Stimulated activated naive CD8-positive, alpha-beta T cell treated with anti-CD3 and anti-CD28 coated beads, Interleukin-15, Interleukin-2, amounts not matched to agents 100 ng/mL and 50 ng/mL, for 24 hours (primary cell): Measurements from ENCODE around the gene SERP2.
"Not testable (repeated sequence)": the region's sequence is repeated elsewhere in the genome, so short reads cannot be mapped to it uniquely, and the experiment has no call there.

ENCODE experiments used
- H3K27ac Mint-ChIP-seq: one replicate; pipeline ENCODE4 v1.8.0; 2021; ENCODE audit warnings: mild to moderate bottlenecking, mixed read lengths
- H3K27me3 Mint-ChIP-seq: one replicate; pipeline ENCODE4 v1.8.0; 2021; ENCODE audit warnings: mixed read lengths
- H3K36me3 Mint-ChIP-seq: one replicate; pipeline ENCODE4 v1.8.0; 2021; ENCODE audit warnings: low read depth, mixed read lengths
- H3K4me1 Mint-ChIP-seq: one replicate; pipeline ENCODE4 v1.8.0; 2021; ENCODE audit warnings: low read depth, mixed read lengths
- H3K4me3 Mint-ChIP-seq: one replicate; pipeline ENCODE4 v1.8.0; 2021; ENCODE audit warnings: mild to moderate bottlenecking, mixed read lengths
- H3K9me3 Mint-ChIP-seq: one replicate; pipeline ENCODE4 v1.8.0; 2021; ENCODE audit warnings: mixed read lengths

The SERP2 gene

GRCh38 chr13:44373601-44374347, at the start of gene SERP2:
Gene SERP2, plus strand, starts transcription at chr13:44373824. Its CDS starts 202 bp downstream, at chr13:44374026.
- Mint-ChIP-seq H3K4me1 (peaks cover 8% of the 10 kb centered on the region), H3K9me3 (no peaks in the 10 kb centered on the region), H3K4me3 (peak within 1 kb of the TSS; percentile 55), H3K27ac (no peak within 1 kb of the TSS), H3K27me3 (peaks cover 36% of the 10 kb centered on the region), H3K36me3 (no peaks in the 10 kb centered on the region)

- no peaks in the 10 kb centered on the region for H3K27me3 Mint-ChIP-seq
- H3K27ac Mint-ChIP-seq = no peak overlapping the region
- H3K4me3 Mint-ChIP-seq = no peak overlapping the region
- H3K36me3 Mint-ChIP-seq = no peaks in the 10 kb centered on the region
- H3K9me3 Mint-ChIP-seq = no peaks in the 10 kb centered on the region
- peaks cover 8% of the 10 kb centered on the region for H3K4me1 Mint-ChIP-seq
Observed at GRCh38 chr13:44326961-44327360, 46.7 kb upstream of the SERP2 start.

- H3K4me1 Mint-ChIP-seq, H3K9me3 Mint-ChIP-seq, H3K36me3 Mint-ChIP-seq, H3K27ac Mint-ChIP-seq, H3K4me3 Mint-ChIP-seq, H3K27me3 Mint-ChIP-seq: not testable (repeated sequence)
Observed at GRCh38 chr13:44329041-44329440, 44.6 kb upstream of the SERP2 start.

- no peaks in the 10 kb centered on the region for H3K27me3 Mint-ChIP-seq
- no peaks in the 10 kb centered on the region for H3K9me3 Mint-ChIP-seq
- no peaks in the 10 kb centered on the region for H3K36me3 Mint-ChIP-seq
- H3K4me3 Mint-ChIP-seq = no peak overlapping the region
- H3K27ac Mint-ChIP-seq = no peak overlapping the region
- H3K4me1 Mint-ChIP-seq = peaks cover 8% of the 10 kb centered on the region
Observed at GRCh38 chr13:44329909-44330545, 43.6 kb upstream of the SERP2 start.

GRCh38 chr13:44331446-44331845, 42.2 kb upstream of the SERP2 start:
- Mint-ChIP-seq H3K4me1 (peaks cover 8% of the 10 kb centered on the region), H3K9me3 (no peaks in the 10 kb centered on the region), H3K36me3 (no peaks in the 10 kb centered on the region), H3K27ac (peak overlapping the region; percentile 22), H3K4me3 (no peak overlapping the region), H3K27me3 (no peaks in the 10 kb centered on the region)

- Mint-ChIP-seq H3K4me1 (peaks cover 8% of the 10 kb centered on the region), H3K27ac (no peak overlapping the region), H3K9me3 (no peaks in the 10 kb centered on the region), H3K27me3 (no peaks in the 10 kb centered on the region), H3K36me3 (no peaks in the 10 kb centered on the region), H3K4me3 (no peak overlapping the region)
Observed at GRCh38 chr13:44331912-44332851, 41.4 kb upstream of the SERP2 start.

- no peaks in the 10 kb centered on the region for H3K9me3 Mint-ChIP-seq
- H3K4me3 Mint-ChIP-seq = no peak overlapping the region
- no peaks in the 10 kb centered on the region for H3K27me3 Mint-ChIP-seq
- H3K36me3 Mint-ChIP-seq = no peaks in the 10 kb centered on the region
- no peak overlapping the region for H3K27ac Mint-ChIP-seq
- H3K4me1 Mint-ChIP-seq = peaks cover 8% of the 10 kb centered on the region
Observed at GRCh38 chr13:44333950-44334655, 39.5 kb upstream of the SERP2 start.

GRCh38 chr13:44334751-44335150, 38.9 kb upstream of the SERP2 start:
- Mint-ChIP-seq H3K4me1 (peaks cover 8% of the 10 kb centered on the region), H3K27me3 (no peaks in the 10 kb centered on the region), H3K9me3 (no peaks in the 10 kb centered on the region), H3K36me3 (no peaks in the 10 kb centered on the region), H3K27ac (no peak overlapping the region), H3K4me3 (no peak overlapping the region)

- H3K27me3 Mint-ChIP-seq = no peaks in the 10 kb centered on the region
- H3K9me3 Mint-ChIP-seq = no peaks in the 10 kb centered on the region
- H3K4me3 Mint-ChIP-seq = no peak overlapping the region
- H3K4me1 Mint-ChIP-seq = no peaks in the 10 kb centered on the region
- H3K36me3 Mint-ChIP-seq = no peaks in the 10 kb centered on the region
- no peak overlapping the region for H3K27ac Mint-ChIP-seq
Observed at GRCh38 chr13:44336934-44337333, 36.7 kb upstream of the SERP2 start.

- Mint-ChIP-seq H3K9me3 (no peaks in the 10 kb centered on the region), H3K27me3 (no peaks in the 10 kb centered on the region), H3K27ac (peak overlapping the region; percentile 7), H3K36me3 (no peaks in the 10 kb centered on the region), H3K4me1 (no peaks in the 10 kb centered on the region), H3K4me3 (no peak overlapping the region)
Observed at GRCh38 chr13:44337581-44337980, 36.0 kb upstream of the SERP2 start.

- Mint-ChIP-seq H3K4me1 (no peaks in the 10 kb centered on the region), H3K9me3 (no peaks in the 10 kb centered on the region), H3K36me3 (no peaks in the 10 kb centered on the region), H3K27me3 (no peaks in the 10 kb centered on the region), H3K27ac (no peak overlapping the region), H3K4me3 (no peak overlapping the region)
Observed at GRCh38 chr13:44340508-44340907, 33.1 kb upstream of the SERP2 start.

- no peak overlapping the region for H3K4me3 Mint-ChIP-seq
- H3K9me3 Mint-ChIP-seq = no peaks in the 10 kb centered on the region
- no peaks in the 10 kb centered on the region for H3K27me3 Mint-ChIP-seq
- H3K27ac Mint-ChIP-seq = no peak overlapping the region
- H3K4me1 Mint-ChIP-seq = no peaks in the 10 kb centered on the region
- H3K36me3 Mint-ChIP-seq = no peaks in the 10 kb centered on the region
Observed at GRCh38 chr13:44342741-44343140, 30.9 kb upstream of the SERP2 start.

GRCh38 chr13:44346534-44346933, 27.1 kb upstream of the SERP2 start:
- Mint-ChIP-seq H3K4me3 (no peak overlapping the region), H3K27ac (no peak overlapping the region), H3K4me1 (peaks cover 2% of the 10 kb centered on the region), H3K27me3 (no peaks in the 10 kb centered on the region), H3K36me3 (no peaks in the 10 kb centered on the region), H3K9me3 (no peaks in the 10 kb centered on the region)

- Mint-ChIP-seq H3K9me3 (no peaks in the 10 kb centered on the region), H3K36me3 (no peaks in the 10 kb centered on the region), H3K27ac (no peak overlapping the region), H3K4me3 (no peak overlapping the region), H3K27me3 (no peaks in the 10 kb centered on the region), H3K4me1 (peaks cover 10% of the 10 kb centered on the region)
Observed at GRCh38 chr13:44347301-44347700, 26.3 kb upstream of the SERP2 start.
